ENCODE data around the gene ZBTB5. TPM values are rescaled to one million over a fixed set of nuclear protein-coding genes. Genes with fewer than 3 reads are reported as not detected.
"Not testable (repeated sequence)": the region's sequence is repeated elsewhere in the genome, so short reads cannot be mapped to it uniquely, and the experiment has no call there.

ZBTB5 gene
- total RNA-seq, 2 donors from 2014 or later, result 8.5 TPM

GRCh38 chr9:37407468-37407867 is 57.8 kb downstream of the ZBTB5 start:
- peaks cover 4 to 6% of the 10 kb centered on the region in 2 donors for H3K4me1 Mint-ChIP-seq (ENCODE audit: low read depth in 2 of 2)
- H3K9me3 Mint-ChIP-seq, result no peaks in the 10 kb centered on the region
- no peak overlapping the region for H3K27ac Mint-ChIP-seq
- ATAC-seq (no peak), DNase-seq (ENCODE audit: low spot score) (no peak)
- no peaks in the 10 kb centered on the region for H3K36me3 Mint-ChIP-seq
- peaks cover 4 to 5% of the 10 kb centered on the region in 2 donors for H3K27me3 Mint-ChIP-seq
- no peak overlapping the region for H3K4me3 Mint-ChIP-seq

GRCh38 chr9:37406603-37407401 is 58.4 kb downstream of the ZBTB5 start:
- Mint-ChIP-seq H3K36me3 (no peaks in the 10 kb centered on the region), H3K4me1 (ENCODE audit: low read depth in 2 of 2) (peaks cover 4 to 6% of the 10 kb centered on the region in 2 donors), H3K9me3 (no peaks in the 10 kb centered on the region), H3K27ac (no peak overlapping the region), H3K4me3 (no peak overlapping the region), H3K27me3 (peaks cover 4 to 5% of the 10 kb centered on the region in 2 donors)
- ATAC-seq (no peak), DNase-seq (ENCODE audit: low spot score) (no peak)

GRCh38 chr9:37405764-37406380 is 59.4 kb downstream of the ZBTB5 start:
- DNase-seq (ENCODE audit: low spot score) (no peak), ATAC-seq (no peak)
- Mint-ChIP-seq H3K4me3 (no peak overlapping the region), H3K27me3 (peaks cover 4 to 5% of the 10 kb centered on the region in 2 donors), H3K27ac (no peak overlapping the region), H3K9me3 (no peaks in the 10 kb centered on the region), H3K4me1 (ENCODE audit: low read depth in 2 of 2) (peaks cover 4 to 6% of the 10 kb centered on the region in 2 donors), H3K36me3 (no peaks in the 10 kb centered on the region)

GRCh38 chr9:37405350-37405749 is 59.9 kb downstream of the ZBTB5 start:
- H3K9me3 Mint-ChIP-seq, result no peaks in the 10 kb centered on the region
- peaks cover 4 to 6% of the 10 kb centered on the region in 2 donors for H3K4me1 Mint-ChIP-seq (ENCODE audit: low read depth in 2 of 2)
- DNase-seq (ENCODE audit: low spot score) (no peak), ATAC-seq (no peak)
- H3K27me3 Mint-ChIP-seq, result peaks cover 4 to 5% of the 10 kb centered on the region in 2 donors
- no peak overlapping the region for H3K4me3 Mint-ChIP-seq
- no peaks in the 10 kb centered on the region for H3K36me3 Mint-ChIP-seq
- no peak overlapping the region for H3K27ac Mint-ChIP-seq

GRCh38 chr9:37404590-37404989 is 60.7 kb downstream of the ZBTB5 start:
- no peak for ATAC-seq
- Mint-ChIP-seq H3K9me3 (no peaks in the 10 kb centered on the region), H3K27me3 (peaks cover 0 to 5% of the 10 kb centered on the region in 2 donors)

GRCh38 chr9:37399336-37399735 is 65.9 kb downstream of the ZBTB5 start:
- Mint-ChIP-seq H3K27ac (no peak overlapping the region), H3K36me3 (no peaks in the 10 kb centered on the region), H3K4me3 (no peak overlapping the region), H3K27me3 (peaks cover 0 to 5% of the 10 kb centered on the region in 2 donors), H3K9me3 (no peaks in the 10 kb centered on the region), H3K4me1 (ENCODE audit: low read depth in 2 of 2) (no peaks in the 10 kb centered on the region)
- DNase-seq (ENCODE audit: low spot score) (no peak), ATAC-seq (no peak)

More at GRCh38 chr9:37404590-37404989, 60.7 kb downstream of the ZBTB5 start:
- Mint-ChIP-seq H3K27ac (no peak overlapping the region), H3K4me1 (ENCODE audit: low read depth in 2 of 2) (no peaks in the 10 kb centered on the region), H3K4me3 (no peak overlapping the region), H3K36me3 (no peaks in the 10 kb centered on the region)
- DNase-seq (ENCODE audit: low spot score), result no peak

GRCh38 chr9:37398464-37399025 is 66.7 kb downstream of the ZBTB5 start:
- Mint-ChIP-seq H3K4me3 (no peak overlapping the region), H3K36me3 (no peaks in the 10 kb centered on the region), H3K27me3 (peaks cover 0 to 5% of the 10 kb centered on the region in 2 donors), H3K27ac (no peak overlapping the region), H3K4me1 (ENCODE audit: low read depth in 2 of 2) (no peaks in the 10 kb centered on the region), H3K9me3 (no peaks in the 10 kb centered on the region)
- ATAC-seq (no peak), DNase-seq (ENCODE audit: low spot score) (no peak)

GRCh38 chr9:37397948-37398347 is 67.3 kb downstream of the ZBTB5 start:
- H3K9me3 Mint-ChIP-seq; H3K36me3 Mint-ChIP-seq; DNase-seq (ENCODE audit: low spot score); ATAC-seq; H3K4me1 Mint-ChIP-seq (ENCODE audit: low read depth in 2 of 2); H3K4me3 Mint-ChIP-seq; H3K27me3 Mint-ChIP-seq; H3K27ac Mint-ChIP-seq: not testable (repeated sequence)

GRCh38 chr9:37395663-37396062 is 69.6 kb downstream of the ZBTB5 start:
- H3K27ac Mint-ChIP-seq, result peak overlapping the region in 1 of 2 donors; percentile 56
- ATAC-seq, result no peak

GRCh38 chr9:37395229-37395628 is 70.0 kb downstream of the ZBTB5 start:
- Mint-ChIP-seq H3K9me3 (no peaks in the 10 kb centered on the region), H3K27me3 (no peaks in the 10 kb centered on the region), H3K27ac (peak overlapping the region in 1 of 2 donors; percentile 56), H3K36me3 (no peaks in the 10 kb centered on the region), H3K4me3 (no peak overlapping the region), H3K4me1 (ENCODE audit: low read depth in 2 of 2) (no peaks in the 10 kb centered on the region)
- ATAC-seq (no peak), DNase-seq (ENCODE audit: low spot score) (no peak)

More at GRCh38 chr9:37395663-37396062, 69.6 kb downstream of the ZBTB5 start:
- H3K36me3 Mint-ChIP-seq, result no peaks in the 10 kb centered on the region
- DNase-seq (ENCODE audit: low spot score), result no peak
- H3K9me3 Mint-ChIP-seq, result no peaks in the 10 kb centered on the region
- H3K4me1 Mint-ChIP-seq (ENCODE audit: low read depth in 2 of 2), result no peaks in the 10 kb centered on the region
- no peak overlapping the region for H3K4me3 Mint-ChIP-seq
- H3K27me3 Mint-ChIP-seq, result no peaks in the 10 kb centered on the region

- ATAC-seq, result no peak
- Mint-ChIP-seq H3K36me3 (no peaks in the 10 kb centered on the region), H3K27ac (no peak overlapping the region), H3K4me1 (ENCODE audit: low read depth in 2 of 2) (no peaks in the 10 kb centered on the region), H3K9me3 (no peaks in the 10 kb centered on the region), H3K4me3 (no peak overlapping the region), H3K27me3 (no peaks in the 10 kb centered on the region)
- DNase-seq (ENCODE audit: low spot score), result no peak
These were observed 73.0 kb downstream of the ZBTB5 start for GRCh38 chr9:37392272-37392671.

GRCh38 chr9:37390759-37391158 is 74.5 kb downstream of the ZBTB5 start:
- Mint-ChIP-seq H3K27ac (no peak overlapping the region), H3K4me1 (ENCODE audit: low read depth in 2 of 2) (no peaks in the 10 kb centered on the region), H3K36me3 (no peaks in the 10 kb centered on the region), H3K4me3 (no peak overlapping the region), H3K27me3 (no peaks in the 10 kb centered on the region), H3K9me3 (no peaks in the 10 kb centered on the region)
- ATAC-seq, result peak; percentile 39 to 69
- no peak for DNase-seq (ENCODE audit: low spot score)
